Measurements from ENCODE around the gene CSTPP1.
"Not testable (repeated sequence)": the region's sequence is repeated elsewhere in the genome, so short reads cannot be mapped to it uniquely, and the experiment has no call there.

Gene CSTPP1

DNA sequence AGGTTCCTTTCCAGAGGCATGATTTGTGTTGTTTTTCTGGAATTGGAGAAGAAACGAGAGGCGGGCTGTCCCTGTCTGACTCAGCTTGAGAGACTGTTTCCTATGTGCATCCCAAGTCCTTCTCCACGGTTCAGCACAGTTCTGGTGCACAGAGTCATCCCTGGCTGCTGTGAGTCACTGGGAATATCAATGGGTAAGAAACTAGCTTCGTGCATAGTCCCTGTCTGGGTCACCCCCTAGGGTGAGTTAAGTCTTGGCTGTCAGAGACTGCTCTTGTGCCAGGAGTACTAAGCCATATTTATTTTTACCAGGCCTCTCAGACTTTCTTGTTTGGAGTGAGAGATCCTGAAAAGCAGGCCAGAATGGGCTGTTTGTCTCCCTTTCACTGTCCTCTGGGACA is 15.8 kb upstream of the CSTPP1 start:
- Mint-ChIP-seq H3K9me3 (no peaks in the 10 kb centered on the region), H3K27ac (no peak overlapping the region), H3K4me1 (peaks cover 24% of the 10 kb centered on the region), H3K4me3 (no peak overlapping the region), H3K36me3 (no peaks in the 10 kb centered on the region), H3K27me3 (peaks cover 27% of the 10 kb centered on the region)

DNA sequence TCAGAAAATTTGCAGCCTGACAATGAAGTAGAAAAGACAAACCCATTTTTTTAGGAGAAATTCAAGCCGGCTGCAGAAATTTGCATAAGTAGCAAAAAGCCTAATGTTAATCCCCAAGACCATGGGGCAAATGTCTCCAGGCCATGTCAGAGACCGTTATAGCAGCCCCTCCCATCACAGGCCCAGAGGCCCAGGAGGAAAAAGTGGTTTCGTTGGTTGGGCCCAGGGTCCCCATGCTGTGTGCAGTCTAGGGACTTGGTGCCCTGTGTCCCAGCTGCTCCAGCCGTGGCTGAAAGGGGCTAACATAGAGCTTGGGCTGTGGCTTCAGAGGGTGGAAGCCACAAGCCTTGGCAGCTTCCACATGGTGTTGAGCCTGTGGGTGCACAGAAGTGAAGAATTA is 8.6 kb upstream of the CSTPP1 start:
- H3K36me3 Mint-ChIP-seq, H3K4me3 Mint-ChIP-seq, H3K4me1 Mint-ChIP-seq, H3K27ac Mint-ChIP-seq, H3K9me3 Mint-ChIP-seq, H3K27me3 Mint-ChIP-seq: not testable (repeated sequence)

DNA sequence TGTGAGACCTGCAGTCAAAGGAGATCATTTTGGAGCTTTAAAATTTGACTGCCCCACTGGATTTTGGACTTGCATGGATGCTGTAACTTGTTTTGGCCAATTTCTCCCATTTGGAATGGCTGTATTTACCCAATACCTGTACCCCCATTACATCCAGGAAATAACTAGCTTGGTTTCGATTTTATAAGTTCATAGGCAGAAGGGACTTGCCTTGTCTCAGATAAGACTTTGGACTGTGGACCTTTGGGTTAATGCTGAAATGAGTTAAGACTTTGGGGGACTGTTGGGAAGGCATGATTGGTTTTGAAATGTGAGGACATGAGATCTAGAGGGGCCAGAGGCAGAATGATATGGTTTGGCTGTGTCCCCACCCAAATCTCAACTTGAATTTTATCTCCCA is 7.9 kb upstream of the CSTPP1 start:
- not testable (repeated sequence) for H3K36me3 Mint-ChIP-seq, H3K27me3 Mint-ChIP-seq, H3K9me3 Mint-ChIP-seq, H3K27ac Mint-ChIP-seq, H3K4me3 Mint-ChIP-seq, H3K4me1 Mint-ChIP-seq

DNA sequence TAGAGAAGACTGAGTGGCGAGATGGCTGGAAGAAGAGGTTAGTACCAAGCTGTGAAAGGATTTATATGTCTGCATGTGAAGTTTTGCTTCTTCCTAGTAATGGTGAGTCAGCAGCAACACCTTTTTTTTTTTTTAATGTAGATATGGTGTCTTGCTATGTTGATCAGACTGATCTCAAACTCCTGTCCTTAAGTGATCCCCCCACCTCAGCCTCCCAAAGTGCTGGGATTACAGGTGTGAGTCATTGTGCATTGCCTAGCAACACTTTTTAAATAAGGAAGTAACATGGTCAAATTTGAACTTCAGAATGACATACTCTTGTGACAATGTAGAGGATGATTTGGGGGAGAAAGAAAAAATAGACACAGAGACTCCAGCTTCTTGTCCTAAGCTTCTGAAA is 6.5 kb upstream of the CSTPP1 start:
- Mint-ChIP-seq H3K9me3 (no peaks in the 10 kb centered on the region), H3K27me3 (peaks cover 6% of the 10 kb centered on the region), H3K4me3 (no peak overlapping the region), H3K36me3 (no peaks in the 10 kb centered on the region), H3K27ac (no peak overlapping the region), H3K4me1 (no peaks in the 10 kb centered on the region)

DNA sequence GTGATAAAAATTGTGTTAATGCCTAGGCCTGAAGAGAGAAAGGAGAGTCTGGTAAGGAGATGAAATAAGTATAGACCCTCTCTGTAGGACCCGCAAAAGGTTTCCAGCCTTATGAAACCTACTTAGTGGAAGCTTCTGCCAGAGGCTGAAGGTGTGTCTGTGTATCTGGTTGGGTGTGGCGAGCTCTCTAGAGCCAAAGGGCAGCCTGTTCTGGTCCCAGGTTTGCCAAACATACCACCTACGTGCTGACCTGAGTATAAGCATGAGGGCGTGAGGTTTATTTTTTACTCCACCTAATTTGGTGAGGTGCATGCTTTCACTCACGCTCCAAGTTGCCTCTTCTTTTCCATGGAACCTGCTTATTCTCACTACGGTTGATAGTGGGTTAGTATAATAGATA is 5.6 kb downstream of the CSTPP1 start:
- no peaks in the 10 kb centered on the region for H3K27me3 Mint-ChIP-seq
- no peak overlapping the region for H3K4me3 Mint-ChIP-seq
- H3K9me3 Mint-ChIP-seq, result no peaks in the 10 kb centered on the region
- peaks cover 6% of the 10 kb centered on the region for H3K4me1 Mint-ChIP-seq
- no peak overlapping the region for H3K27ac Mint-ChIP-seq
- no peaks in the 10 kb centered on the region for H3K36me3 Mint-ChIP-seq

DNA sequence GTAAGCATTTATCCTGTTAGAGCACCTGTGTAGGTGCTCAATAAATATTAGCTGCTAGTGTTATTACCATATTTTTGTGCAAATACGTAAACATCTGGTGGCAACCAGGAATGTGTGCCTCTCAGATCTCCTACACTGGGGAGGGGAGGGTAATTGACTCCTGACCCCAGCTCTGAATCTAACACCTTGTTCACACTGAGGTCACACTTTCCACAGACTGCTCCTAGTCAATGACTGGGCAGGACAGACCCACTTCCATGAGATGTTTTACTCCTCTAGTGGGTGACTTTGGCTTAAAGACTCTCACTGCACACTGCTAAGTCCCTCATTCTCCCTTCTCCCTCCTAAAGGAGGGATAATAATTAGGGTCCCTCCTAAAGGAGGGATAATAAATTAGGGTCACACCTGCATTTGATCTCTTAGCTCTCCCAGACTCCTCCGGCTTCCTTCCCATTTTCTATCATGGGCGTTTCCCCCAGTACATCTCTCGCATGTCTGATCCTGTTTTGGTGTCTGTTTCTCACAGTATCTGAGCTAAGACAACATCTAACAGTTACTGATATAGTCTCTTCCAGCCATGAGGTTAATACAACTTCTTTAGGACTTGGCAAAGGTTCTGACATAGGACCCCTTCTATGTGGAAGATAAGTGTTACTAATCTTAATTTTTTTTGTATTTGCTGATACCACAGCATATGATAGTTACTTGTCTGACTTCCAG is 8.0 kb downstream of the CSTPP1 start:
- Mint-ChIP-seq H3K36me3 (no peaks in the 10 kb centered on the region), H3K4me3 (no peak overlapping the region), H3K9me3 (no peaks in the 10 kb centered on the region), H3K4me1 (no peaks in the 10 kb centered on the region), H3K27ac (no peak overlapping the region), H3K27me3 (no peaks in the 10 kb centered on the region)

DNA sequence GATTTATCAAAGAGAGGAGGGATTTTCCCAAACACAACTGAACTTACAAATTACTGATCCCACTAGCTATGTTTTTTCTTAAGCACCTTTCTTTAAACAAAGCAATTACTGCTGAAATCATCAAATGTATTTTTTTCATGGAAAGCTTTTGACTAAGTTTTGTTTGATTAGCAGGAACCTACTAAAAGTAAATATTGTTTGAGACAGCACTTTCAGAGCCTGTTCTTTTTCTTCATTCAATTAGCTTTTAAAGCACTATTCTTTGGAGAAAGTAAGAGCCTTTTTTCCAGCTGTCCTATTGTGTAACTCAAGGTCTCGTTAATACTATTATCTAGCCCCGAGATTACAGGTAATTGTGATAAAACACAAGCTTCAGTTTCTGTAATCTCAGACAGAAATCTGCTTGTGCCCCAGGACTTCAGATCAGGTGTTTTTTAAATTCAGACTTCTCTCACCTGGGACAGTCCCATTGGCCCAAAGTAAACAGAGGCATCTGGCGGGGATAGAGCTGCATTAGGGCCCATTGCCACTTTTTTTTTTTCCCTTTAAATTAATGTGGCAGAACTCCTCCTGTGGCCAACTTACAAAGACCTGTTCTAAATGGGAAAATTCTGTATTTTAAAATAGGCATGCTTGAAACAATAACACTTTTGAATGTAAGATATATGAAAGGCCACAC is 11.0 kb downstream of the CSTPP1 start:
- H3K36me3 Mint-ChIP-seq, result no peaks in the 10 kb centered on the region
- H3K27me3 Mint-ChIP-seq, result no peaks in the 10 kb centered on the region
- H3K27ac Mint-ChIP-seq, result no peak overlapping the region
- H3K4me3 Mint-ChIP-seq, result no peak overlapping the region
- no peaks in the 10 kb centered on the region for H3K9me3 Mint-ChIP-seq
- H3K4me1 Mint-ChIP-seq, result peaks cover 2% of the 10 kb centered on the region

DNA sequence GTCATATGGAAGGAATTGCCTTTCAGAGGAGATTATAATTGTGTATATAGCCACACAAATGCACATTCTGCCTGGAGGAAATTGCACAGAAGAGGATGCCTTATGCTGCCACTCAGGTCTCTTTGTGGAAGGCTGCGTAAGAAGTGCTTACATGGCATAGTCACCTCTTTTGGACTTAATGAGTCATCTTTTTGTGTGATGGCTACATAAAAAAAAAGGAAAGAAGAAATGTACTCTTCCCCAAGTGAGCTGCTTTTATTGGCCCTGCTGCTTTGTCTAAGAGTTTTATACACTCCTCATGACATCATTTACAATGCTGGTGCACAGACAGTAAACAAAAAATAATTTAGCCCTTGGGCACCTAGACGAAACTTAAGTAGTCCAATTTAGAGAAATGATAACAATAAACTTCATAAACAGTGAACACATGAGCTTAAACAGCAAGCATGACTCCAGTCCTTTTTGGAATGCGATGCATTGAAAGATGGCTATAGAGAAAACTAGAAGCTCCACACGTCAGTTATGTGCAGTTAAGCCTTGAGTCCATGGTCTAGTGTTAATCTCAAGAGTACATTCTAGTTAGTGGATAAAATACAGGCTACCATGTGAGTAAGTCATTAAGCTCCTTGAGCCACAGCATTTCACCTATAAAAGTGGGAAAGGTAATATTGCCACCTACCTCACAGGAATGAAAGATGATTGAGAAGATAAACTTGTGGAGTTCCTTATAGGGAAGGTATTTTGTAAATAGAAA is 12.0 kb downstream of the CSTPP1 start:
- Mint-ChIP-seq H3K27ac (no peak overlapping the region), H3K4me1 (peaks cover 9% of the 10 kb centered on the region), H3K36me3 (peaks cover 3% of the 10 kb centered on the region), H3K9me3 (no peaks in the 10 kb centered on the region), H3K4me3 (no peak overlapping the region), H3K27me3 (no peaks in the 10 kb centered on the region)

DNA sequence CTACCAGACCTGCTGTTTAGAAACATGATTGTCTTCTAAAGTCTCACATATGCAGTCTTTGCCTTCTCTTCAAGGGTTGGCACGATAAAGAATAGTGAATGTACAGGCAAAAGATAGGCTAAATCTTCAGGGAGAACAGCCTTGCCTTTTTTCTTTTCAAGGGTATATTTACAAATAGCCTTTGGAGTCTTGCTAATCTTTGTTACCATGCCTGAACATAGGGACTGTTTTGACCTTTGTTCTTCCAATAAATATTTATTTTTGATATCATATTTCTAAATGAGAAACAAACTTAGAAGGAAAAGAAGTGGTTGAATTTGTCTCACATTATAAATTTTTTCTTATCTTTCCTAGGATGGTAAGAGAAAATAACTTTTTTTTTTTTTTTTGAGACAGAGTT is 12.7 kb downstream of the CSTPP1 start:
- Mint-ChIP-seq H3K9me3 (no peaks in the 10 kb centered on the region), H3K27ac (no peak overlapping the region), H3K36me3 (peaks cover 8% of the 10 kb centered on the region), H3K4me1 (peaks cover 9% of the 10 kb centered on the region), H3K27me3 (no peaks in the 10 kb centered on the region), H3K4me3 (no peak overlapping the region)

DNA sequence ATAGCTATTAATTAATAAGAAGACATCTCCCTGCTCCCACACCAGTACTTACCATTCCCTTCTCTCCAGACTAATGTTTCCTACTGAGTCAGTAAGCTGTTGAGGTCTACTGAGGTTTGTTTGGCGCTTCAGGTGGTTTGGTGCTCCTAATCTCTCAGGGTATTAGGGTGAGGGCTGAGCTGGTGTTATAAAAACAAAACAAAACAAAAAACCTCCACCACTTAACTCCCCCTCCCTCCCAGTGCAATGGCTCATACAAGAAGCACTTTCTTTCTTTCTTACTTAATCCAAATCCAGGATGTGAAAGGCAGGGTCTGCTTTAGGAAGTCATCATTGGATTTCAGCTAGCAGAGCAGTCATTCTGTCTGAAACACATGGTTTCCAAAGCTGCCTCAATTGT is 15.3 kb downstream of the CSTPP1 start:
- Mint-ChIP-seq H3K4me1 (peaks cover 9% of the 10 kb centered on the region), H3K27me3 (no peaks in the 10 kb centered on the region), H3K36me3 (peaks cover 8% of the 10 kb centered on the region), H3K9me3 (no peaks in the 10 kb centered on the region), H3K27ac (no peak overlapping the region), H3K4me3 (no peak overlapping the region)

DNA sequence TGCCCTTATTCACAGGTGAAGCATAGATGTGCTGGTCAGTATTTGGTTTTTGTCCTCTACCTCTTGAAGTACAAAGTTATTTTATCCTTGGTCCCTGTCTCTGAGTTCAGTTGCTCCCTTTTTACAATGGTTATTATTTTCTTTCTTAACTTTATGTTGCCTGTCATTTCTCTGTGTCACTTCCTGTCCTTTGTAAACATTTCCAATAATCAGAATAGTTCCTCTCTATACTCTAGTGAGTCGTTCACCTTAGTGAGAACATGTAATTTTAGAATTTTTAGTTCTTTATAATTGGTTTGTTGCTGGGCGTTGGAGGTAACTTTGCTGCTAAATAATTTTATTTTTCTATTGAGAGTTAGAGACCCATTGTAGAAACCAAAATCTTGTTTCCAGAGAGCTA is 16.0 kb downstream of the CSTPP1 start:
- peaks cover 9% of the 10 kb centered on the region for H3K4me1 Mint-ChIP-seq
- peaks cover 8% of the 10 kb centered on the region for H3K36me3 Mint-ChIP-seq
- H3K4me3 Mint-ChIP-seq, result no peak overlapping the region
- H3K27ac Mint-ChIP-seq, result no peak overlapping the region
- H3K27me3 Mint-ChIP-seq, result no peaks in the 10 kb centered on the region
- no peaks in the 10 kb centered on the region for H3K9me3 Mint-ChIP-seq

DNA sequence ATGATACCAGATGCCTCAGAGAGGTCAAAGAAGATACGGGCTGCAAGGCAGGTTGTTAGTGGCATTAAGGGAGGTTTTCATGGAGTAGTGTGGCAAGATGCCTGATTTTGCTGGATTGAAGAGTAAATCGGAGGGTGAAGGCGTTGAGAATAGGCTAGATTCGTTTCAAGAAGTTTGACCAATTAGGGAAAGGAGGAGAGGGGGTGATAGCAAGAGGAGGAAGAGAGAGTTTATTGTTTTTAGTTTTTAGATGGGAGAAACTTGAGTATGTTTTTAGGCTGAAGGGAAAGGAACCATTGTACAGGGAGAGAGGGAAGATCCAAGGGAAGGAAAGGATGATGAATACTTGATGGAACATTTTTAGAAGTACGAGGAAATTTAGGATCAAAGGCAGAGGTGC is 16.5 kb downstream of the CSTPP1 start:
- no peaks in the 10 kb centered on the region for H3K27me3 Mint-ChIP-seq
- peaks cover 8% of the 10 kb centered on the region for H3K36me3 Mint-ChIP-seq
- H3K4me1 Mint-ChIP-seq, result peaks cover 9% of the 10 kb centered on the region
- no peak overlapping the region for H3K4me3 Mint-ChIP-seq
- H3K9me3 Mint-ChIP-seq, result no peaks in the 10 kb centered on the region
- H3K27ac Mint-ChIP-seq, result no peak overlapping the region

DNA sequence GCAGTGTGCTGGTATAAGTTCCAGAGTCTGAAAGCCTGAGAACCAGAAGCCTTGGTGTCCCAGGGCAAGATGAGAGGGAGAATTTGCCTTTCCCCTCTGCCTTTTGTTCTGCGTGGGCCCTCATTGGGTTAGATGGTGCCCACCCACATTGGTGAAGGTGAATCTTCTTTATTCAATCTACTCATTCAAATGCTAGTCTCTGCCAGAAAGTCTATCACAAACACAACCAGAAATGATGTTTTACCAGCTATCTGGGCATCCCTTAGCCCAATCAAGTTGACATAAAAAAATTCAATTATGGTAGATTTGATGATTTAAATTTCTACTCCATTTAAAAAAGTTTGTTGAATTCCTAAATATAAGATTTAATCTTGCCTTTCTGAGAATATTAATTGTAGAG is 22.2 kb downstream of the CSTPP1 start:
- Mint-ChIP-seq H3K9me3 (peaks cover 7% of the 10 kb centered on the region), H3K4me1 (peaks cover 5% of the 10 kb centered on the region), H3K27ac (no peak overlapping the region), H3K4me3 (no peak overlapping the region), H3K36me3 (peaks cover 26% of the 10 kb centered on the region), H3K27me3 (no peaks in the 10 kb centered on the region)

DNA sequence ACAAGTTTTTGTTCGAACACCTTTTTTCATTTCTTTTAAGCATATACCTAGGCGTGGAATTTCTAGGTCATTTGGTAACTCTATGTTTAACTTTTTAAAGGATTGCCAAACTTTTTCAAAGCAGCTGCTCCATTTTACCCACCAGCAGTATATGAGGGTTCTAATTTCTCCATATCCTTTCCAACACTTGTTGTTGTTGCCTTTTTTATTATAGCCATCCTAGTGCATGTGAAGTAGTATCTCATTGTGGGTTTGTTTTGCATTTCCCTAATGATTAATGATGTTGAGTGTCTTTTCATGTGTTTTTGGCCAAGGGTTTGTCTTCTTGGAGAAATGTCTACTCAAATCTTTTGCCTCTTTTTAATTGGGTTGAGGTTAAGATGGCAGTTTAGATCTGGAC is 24.5 kb downstream of the CSTPP1 start:
- Mint-ChIP-seq H3K4me3 (no peak overlapping the region), H3K27ac (no peak overlapping the region), H3K9me3 (peaks cover 7% of the 10 kb centered on the region), H3K4me1 (peaks cover 5% of the 10 kb centered on the region), H3K27me3 (no peaks in the 10 kb centered on the region), H3K36me3 (peaks cover 26% of the 10 kb centered on the region)

DNA sequence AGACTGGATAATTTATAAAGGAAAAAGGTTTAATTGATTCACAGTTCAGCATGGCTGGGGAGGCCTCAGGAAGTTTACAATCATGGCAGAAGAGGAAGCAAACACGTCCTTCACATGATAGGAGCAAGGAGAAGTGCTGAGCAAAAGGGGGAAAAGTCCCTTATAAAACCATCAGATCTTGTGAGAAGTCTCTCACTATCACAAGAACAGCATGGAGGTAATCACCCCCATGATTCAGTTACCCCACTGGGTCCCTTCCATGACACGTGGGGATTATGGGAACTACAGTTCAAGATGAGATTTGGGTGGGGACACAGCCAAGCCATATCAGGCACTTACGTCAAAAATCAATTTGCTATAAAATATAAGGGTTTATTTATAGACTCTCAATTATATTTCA is 25.3 kb downstream of the CSTPP1 start:
- H3K27me3 Mint-ChIP-seq, H3K9me3 Mint-ChIP-seq, H3K4me3 Mint-ChIP-seq, H3K27ac Mint-ChIP-seq, H3K4me1 Mint-ChIP-seq: not testable (repeated sequence)
- H3K36me3 Mint-ChIP-seq, result peaks cover 26% of the 10 kb centered on the region

DNA sequence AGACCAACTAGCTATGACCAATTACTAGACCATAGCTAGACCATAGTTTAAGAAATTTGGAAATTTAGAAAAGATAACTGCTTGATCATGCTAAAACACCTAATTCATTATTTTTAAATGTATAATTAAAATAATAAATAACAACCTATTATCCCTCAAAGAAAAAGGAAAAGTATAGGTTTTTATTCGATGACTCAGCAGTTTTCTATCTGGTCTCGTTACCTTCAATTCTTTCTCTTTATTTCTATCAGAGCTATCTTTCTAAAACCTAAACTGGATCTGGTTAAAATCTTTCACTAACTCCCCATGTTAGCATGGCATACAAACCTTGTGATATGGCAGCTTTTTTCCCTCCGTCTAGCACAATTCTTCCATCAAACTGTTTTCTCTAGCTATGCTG is 27.3 kb downstream of the CSTPP1 start:
- Mint-ChIP-seq H3K36me3 (peaks cover 20% of the 10 kb centered on the region), H3K9me3 (peaks cover 6% of the 10 kb centered on the region), H3K4me3 (no peak overlapping the region), H3K27ac (no peak overlapping the region), H3K4me1 (peaks cover 5% of the 10 kb centered on the region), H3K27me3 (no peaks in the 10 kb centered on the region)
